Tibial artery (tissue), 4 donors: ENCODE measurements around the gene MAST4.
"Not testable (repeated sequence)": the region's sequence is repeated elsewhere in the genome, so short reads cannot be mapped to it uniquely, and the experiment has no call there.

Experiments
- DNase-seq, 2 donors: peaks; one replicate each; pipeline ENCODE4 v3.0.0-alpha.2; 2019
- H3K27ac ChIP-seq, 2 donors: fragments of 200-600 bp; sonication (generic) in 1 of 2; 1 replicate in 1 of 2; 2 replicates in 1 of 2; pipeline ENCODE4 v1.5.1; 2018 to 2019; ENCODE audit warnings: mild to moderate bottlenecking in 1 of 2
- H3K27me3 ChIP-seq, 2 donors: fragments of 200-600 bp; sonication (generic) in 1 of 2; one replicate each; pipeline versions ENCODE4 v1.5.1 to v1.6.0; 2016 to 2019
- H3K36me3 ChIP-seq, 3 donors: fragments of 200-600 bp; sonication (generic) in 2 of 3; one replicate each; pipeline ENCODE4 v1.5.1; 2016 to 2019; ENCODE audit warnings: mild to moderate bottlenecking in 2 of 3
- H3K4me1 ChIP-seq, 4 donors: fragments of 200-600 bp; sonication (generic) in 2 of 4; 1 replicate in 3 of 4; 2 replicates in 1 of 4; pipeline ENCODE4 v1.5.1; 2016 to 2019
- H3K4me3 ChIP-seq, 2 donors: fragments of 200-600 bp; sonication (generic) in 1 of 2; 1 replicate in 1 of 2; 2 replicates in 1 of 2; pipeline ENCODE4 v1.5.1; 2018 to 2019; ENCODE audit warnings: mild to moderate bottlenecking in 2 of 2
- H3K9me3 ChIP-seq, 3 donors: fragments of 200-600 bp; sonication (generic) in 1 of 3; one replicate each; pipeline ENCODE4 v1.5.1; 2016 to 2019
- intact Hi-C: fragments of 100-400 bp; cut with DNase I; formaldehyde crosslinking; loops from one replicate; pipeline ENCODE4 v1.15.0; 2023; ENCODE audit warnings: low total_unique reads
- TF ChIP-seq, protein P1 (sequence below), 2 experiments: fragments of 200-600 bp in 1 of 2; fragments of 450-650 bp in 1 of 2; IDR thresholded peaks; one replicate each; pipeline ENCODE4 v1.5.1; 2017 to 2019; ENCODE audit warnings: antibody characterized with exemption in 2 of 2, mild to moderate bottlenecking in 1 of 2, moderate library complexity in 1 of 2

MAST4 gene

DNA sequence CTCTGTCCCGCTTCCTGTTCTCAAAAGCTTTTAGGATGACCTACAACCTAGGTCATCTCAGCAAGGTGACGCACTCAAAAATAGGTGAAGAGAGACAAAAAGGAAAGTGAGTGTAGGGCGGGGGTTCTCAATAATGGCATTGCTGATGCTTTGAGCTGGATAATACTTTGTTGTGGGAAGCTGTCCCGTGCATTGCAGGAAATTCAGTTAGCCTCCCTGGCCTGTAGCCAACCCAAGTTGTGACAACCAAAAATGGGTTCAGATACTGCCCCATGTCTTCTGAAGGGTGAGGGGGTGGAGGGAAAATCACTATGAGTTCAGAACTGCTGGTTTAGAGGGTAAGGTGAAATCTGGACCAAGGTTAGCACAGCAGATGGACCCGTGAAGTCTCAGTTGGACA, 151.4 kb downstream of the MAST4 start:
- TF ChIP-seq, protein P1, sequence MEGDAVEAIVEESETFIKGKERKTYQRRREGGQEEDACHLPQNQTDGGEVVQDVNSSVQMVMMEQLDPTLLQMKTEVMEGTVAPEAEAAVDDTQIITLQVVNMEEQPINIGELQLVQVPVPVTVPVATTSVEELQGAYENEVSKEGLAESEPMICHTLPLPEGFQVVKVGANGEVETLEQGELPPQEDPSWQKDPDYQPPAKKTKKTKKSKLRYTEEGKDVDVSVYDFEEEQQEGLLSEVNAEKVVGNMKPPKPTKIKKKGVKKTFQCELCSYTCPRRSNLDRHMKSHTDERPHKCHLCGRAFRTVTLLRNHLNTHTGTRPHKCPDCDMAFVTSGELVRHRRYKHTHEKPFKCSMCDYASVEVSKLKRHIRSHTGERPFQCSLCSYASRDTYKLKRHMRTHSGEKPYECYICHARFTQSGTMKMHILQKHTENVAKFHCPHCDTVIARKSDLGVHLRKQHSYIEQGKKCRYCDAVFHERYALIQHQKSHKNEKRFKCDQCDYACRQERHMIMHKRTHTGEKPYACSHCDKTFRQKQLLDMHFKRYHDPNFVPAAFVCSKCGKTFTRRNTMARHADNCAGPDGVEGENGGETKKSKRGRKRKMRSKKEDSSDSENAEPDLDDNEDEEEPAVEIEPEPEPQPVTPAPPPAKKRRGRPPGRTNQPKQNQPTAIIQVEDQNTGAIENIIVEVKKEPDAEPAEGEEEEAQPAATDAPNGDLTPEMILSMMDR (IDR thresholded peaks at IDR 0.05), result no peak
- no peaks in the 10 kb centered on the region for H3K36me3 ChIP-seq
- intact Hi-C loops, result no loop called here
- H3K27ac ChIP-seq, result no peak overlapping the region
- H3K27me3 ChIP-seq, result no peaks in the 10 kb centered on the region
- H3K4me3 ChIP-seq, result no peak overlapping the region
- no peak for DNase-seq
- H3K4me1 ChIP-seq, result no peaks in the 10 kb centered on the region
- H3K9me3 ChIP-seq, result no peaks in the 10 kb centered on the region

DNA sequence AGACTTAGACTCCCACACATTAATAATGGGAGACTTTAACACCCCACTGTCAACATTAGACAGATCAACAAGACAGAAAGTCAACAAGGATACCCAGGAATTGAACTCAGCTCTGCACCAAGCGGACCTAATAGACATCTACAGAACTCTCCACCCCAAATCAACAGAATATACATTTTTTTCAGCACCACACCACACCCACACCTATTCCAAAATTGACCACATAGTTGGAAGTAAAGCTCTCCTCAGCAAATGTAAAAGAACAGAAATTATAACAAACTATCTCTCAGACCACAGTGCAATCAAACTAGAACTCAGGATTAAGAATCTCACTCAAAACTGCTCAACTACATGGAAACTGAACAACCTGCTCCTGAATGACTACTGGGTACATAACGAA, 156.5 kb downstream of the MAST4 start:
- H3K36me3 ChIP-seq, H3K27me3 ChIP-seq, H3K4me1 ChIP-seq, intact Hi-C loops, H3K9me3 ChIP-seq, H3K27ac ChIP-seq, DNase-seq, H3K4me3 ChIP-seq: not testable (repeated sequence)

DNA sequence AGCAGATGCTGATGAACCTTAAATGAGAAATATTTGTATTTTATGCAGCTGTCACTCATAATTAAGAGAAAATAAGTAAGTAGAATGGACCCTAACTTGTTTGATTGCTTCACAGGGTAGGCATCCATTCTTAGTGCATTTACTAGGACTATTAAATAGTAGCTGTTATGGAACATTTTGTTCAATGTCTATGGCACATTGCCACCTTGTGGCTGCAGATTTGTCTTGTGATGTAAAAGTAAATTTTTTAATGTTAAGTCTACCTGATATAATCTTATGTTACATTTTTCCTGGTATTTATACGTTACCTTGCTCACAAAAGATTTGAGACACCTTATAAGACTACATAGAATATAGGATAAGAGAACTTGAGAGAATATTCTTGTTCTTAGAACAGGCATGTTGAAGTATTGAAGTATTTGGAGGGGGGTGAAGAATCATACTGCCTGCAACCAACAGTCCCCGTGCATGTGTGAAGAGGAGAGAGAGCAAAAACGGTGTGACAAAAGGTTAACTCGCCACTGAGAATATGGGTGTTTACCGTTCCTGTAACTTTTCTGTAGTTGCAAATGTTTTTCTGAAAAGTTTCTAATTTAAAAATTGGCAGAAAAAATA, 161.1 kb downstream of the MAST4 start:
- DNase-seq, result peak in 1 of 2 donors; percentile 42
- Histone ChIP-seq H3K27me3 (no peaks in the 10 kb centered on the region), H3K36me3 (no peaks in the 10 kb centered on the region), H3K4me3 (no peak overlapping the region), H3K9me3 (no peaks in the 10 kb centered on the region), H3K4me1 (peaks cover 0 to 7% (median 0%) of the 10 kb centered on the region in 4 donors), H3K27ac (no peak overlapping the region)
- TF ChIP-seq, protein P1 (IDR thresholded peaks at IDR 0.05), result peak; percentile 47 to 53
- intact Hi-C loops, result loop anchor here (5.0 kb wide), 1 partner anchor 450 kb away; no protein-coding TSS in a partner anchor

DNA sequence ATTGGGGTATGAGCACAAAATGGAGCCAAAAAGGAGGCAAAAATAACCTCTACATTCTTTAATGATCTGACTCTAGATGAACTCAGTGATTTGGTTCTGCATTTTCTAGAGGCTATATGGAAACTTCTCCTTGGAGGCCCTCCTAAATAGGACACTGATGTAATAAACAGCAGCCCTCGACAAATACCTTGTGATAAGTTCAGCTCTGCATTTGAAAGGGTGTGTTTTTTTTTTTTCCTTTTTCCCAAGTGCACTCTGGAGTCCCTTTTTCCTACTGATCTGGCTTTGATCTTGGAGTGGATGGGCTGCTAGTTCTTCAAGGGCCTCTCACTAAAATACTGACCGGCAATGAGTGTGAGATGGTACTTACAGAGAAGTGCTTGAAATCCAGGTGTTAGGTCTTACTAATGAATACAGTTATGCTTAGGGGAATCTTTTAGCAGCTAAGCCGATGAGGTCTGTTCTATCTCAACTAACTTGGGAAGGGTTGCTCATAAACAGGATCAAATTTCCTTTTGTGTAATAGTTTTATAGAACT, 161.7 kb downstream of the MAST4 start:
- no peaks in the 10 kb centered on the region for H3K27me3 ChIP-seq
- intact Hi-C loops, result loop anchor here (5.0 kb wide), 1 partner anchor 451 kb away; no protein-coding TSS in a partner anchor
- DNase-seq, result no peak
- no peak overlapping the region for H3K4me3 ChIP-seq
- H3K9me3 ChIP-seq, result no peaks in the 10 kb centered on the region
- H3K4me1 ChIP-seq, result peaks cover 0 to 7% (median 0%) of the 10 kb centered on the region in 4 donors
- TF ChIP-seq, protein P1 (IDR thresholded peaks at IDR 0.05), result no peak
- no peak overlapping the region for H3K27ac ChIP-seq
- no peaks in the 10 kb centered on the region for H3K36me3 ChIP-seq

DNA sequence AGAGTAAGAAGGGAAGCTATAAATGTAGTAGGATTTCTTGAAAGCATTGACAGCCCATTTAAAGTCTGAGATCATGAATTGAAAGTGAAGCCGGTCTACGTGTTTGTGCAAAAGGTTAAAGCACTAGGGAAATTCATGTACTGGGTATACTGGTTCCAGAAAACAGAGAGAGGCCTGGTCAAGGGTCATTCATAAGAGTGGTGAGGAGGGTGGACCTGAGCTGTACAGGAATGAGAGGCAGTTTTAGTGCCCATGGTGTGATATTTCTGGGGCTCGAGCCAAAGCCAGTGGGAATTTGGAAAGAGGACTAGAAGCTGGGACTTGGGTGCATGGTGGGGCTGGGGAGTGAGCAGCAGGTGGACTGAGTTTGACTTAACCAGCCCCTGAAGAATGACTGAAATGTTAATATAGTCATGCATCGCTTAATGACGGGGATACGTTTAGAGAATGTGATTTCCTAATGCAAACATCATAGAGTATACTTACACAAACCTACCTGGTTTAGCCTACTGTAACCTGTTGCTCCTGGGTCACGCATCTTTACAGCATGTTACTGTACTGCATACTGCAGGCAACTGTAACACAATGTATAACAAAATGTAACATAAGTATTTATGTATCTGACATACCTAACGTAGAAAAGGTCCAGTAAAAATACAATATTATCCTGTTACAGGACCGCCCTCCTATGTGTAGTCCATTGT, 173.0 kb downstream of the MAST4 start:
- Histone ChIP-seq H3K36me3 (no peaks in the 10 kb centered on the region), H3K4me3 (no peak overlapping the region), H3K27me3 (no peaks in the 10 kb centered on the region), H3K4me1 (no peaks in the 10 kb centered on the region), H3K27ac (no peak overlapping the region), H3K9me3 (no peaks in the 10 kb centered on the region)
- intact Hi-C loops, result no loop called here
- TF ChIP-seq, protein P1 (IDR thresholded peaks at IDR 0.05), result no peak
- no peak for DNase-seq
